ENCODE data around the gene KDM5B.
"Not testable (repeated sequence)": the region's sequence is repeated elsewhere in the genome, so short reads cannot be mapped to it uniquely, and the experiment has no call there.

The KDM5B gene

DNA sequence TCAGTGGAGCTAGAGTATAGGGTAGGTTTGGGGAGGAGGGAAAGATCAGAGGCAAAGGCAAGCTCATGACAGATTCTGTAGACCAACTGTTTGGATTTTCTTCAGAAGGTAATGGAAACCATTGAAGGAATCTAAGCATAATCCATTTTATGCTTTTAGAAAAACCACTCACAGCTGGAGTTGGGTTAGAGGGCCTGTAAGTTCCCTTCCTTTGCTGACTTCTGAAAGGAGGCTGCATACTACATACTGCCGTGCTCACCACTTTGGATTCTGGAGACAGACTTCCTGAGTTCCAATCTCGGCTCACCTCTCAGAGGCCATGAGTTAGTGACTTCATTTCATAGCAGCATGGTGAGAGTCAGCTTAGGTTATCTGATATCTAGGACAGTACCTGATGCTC, 91.6 kb downstream of the KDM5B start:
- TF ChIP-seq, protein P1, sequence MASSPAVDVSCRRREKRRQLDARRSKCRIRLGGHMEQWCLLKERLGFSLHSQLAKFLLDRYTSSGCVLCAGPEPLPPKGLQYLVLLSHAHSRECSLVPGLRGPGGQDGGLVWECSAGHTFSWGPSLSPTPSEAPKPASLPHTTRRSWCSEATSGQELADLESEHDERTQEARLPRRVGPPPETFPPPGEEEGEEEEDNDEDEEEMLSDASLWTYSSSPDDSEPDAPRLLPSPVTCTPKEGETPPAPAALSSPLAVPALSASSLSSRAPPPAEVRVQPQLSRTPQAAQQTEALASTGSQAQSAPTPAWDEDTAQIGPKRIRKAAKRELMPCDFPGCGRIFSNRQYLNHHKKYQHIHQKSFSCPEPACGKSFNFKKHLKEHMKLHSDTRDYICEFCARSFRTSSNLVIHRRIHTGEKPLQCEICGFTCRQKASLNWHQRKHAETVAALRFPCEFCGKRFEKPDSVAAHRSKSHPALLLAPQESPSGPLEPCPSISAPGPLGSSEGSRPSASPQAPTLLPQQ (tag by site-specific recombination; IDR thresholded peaks at IDR 0.05) = no peak
- TF ChIP-seq SP3 (tag by site-specific recombination; IDR thresholded peaks at IDR 0.05) (no peak), ZNF544 (tag by site-specific recombination; IDR thresholded peaks at IDR 0.05) (no peak), ZNF585B (tag by site-specific recombination; IDR thresholded peaks at IDR 0.05) (no peak), ZNF223 (tag by site-specific recombination; IDR thresholded peaks at IDR 0.05) (no peak)
- TF ChIP-seq, protein P2, sequence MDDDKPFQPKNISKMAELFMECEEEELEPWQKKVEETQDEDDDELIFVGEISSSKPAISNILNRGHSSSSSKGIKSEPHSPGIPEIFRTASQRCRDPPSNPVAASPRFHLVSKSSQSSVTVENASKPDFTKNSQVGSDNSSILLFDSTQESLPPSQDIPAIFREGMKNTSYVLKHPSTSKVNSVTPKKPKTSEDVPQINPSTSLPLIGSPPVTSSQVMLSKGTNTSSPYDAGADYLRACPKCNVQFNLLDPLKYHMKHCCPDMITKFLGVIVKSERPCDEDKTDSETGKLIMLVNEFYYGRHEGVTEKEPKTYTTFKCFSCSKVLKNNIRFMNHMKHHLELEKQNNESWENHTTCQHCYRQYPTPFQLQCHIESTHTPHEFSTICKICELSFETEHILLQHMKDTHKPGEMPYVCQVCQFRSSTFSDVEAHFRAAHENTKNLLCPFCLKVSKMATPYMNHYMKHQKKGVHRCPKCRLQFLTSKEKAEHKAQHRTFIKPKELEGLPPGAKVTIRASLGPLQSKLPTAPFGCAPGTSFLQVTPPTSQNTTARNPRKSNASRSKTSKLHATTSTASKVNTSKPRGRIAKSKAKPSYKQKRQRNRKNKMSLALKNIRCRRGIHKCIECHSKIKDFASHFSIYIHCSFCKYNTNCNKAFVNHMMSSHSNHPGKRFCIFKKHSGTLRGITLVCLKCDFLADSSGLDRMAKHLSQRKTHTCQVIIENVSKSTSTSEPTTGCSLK (tag by site-specific recombination; IDR thresholded peaks at IDR 0.05) = no peak
- POLR2A ChIA-PET = no interaction called here

DNA sequence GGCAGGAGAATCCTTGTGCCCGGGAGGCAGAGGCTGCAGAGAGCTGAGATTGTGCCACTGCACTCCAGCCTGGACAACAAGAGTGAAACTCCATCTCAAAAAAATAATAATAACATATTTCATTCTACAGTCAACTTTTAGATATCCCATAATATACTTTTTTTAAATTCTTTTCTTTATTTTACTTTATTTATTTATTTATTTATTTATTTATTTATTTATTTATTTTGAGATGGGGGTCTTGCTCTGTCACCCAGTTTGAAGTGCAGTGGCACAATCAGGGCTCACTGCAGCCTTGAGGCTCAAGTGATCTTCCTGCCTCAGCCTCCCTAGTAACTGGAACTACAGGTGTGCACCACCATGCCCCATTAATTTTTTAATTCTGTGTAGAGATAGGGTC, 94.0 kb downstream of the KDM5B start:
- H3K4me3 ChIP-seq (ENCODE audit: low read depth, low read length); H3K36me3 ChIP-seq (ENCODE audit: control insufficient read depth in 2 of 2, insufficient read depth in 1 of 2, low read length in 2 of 2); H3K4me1 ChIP-seq (ENCODE audit: control insufficient read depth, insufficient read depth, low read length); H3K9me3 ChIP-seq (ENCODE audit: control insufficient read depth, insufficient read depth, low read depth, low read length); H3K27ac ChIP-seq (ENCODE audit: extremely low read depth, low read depth, low read length): not testable (repeated sequence)
- POLR2A ChIA-PET = interaction anchor here (0.6 kb wide), 1 partner anchor 93 kb away, joined by 5 read pairs; no protein-coding TSS in a partner anchor
- CTCF ChIA-PET = interaction anchor here (0.9 to 1.6 kb wide), 4 partner anchors 43 to 553 kb away, joined by 3 to 5 read pairs (median 3); no protein-coding TSS in a partner anchor
- TF ChIP-seq ZNF629 (tag by site-specific recombination; IDR thresholded peaks at IDR 0.05) (peak; percentile 22; the same call in 1 of the 2 replicates), ZNF791 (tag by site-specific recombination; IDR thresholded peaks at IDR 0.05) (peak; percentile 54; the same call in 1 of the 2 replicates), ZNF341 (tag by site-specific recombination; IDR thresholded peaks at IDR 0.05; ENCODE audit: low read depth) (peak; percentile 27; the same call in 1 of the 2 replicates), ZBTB8A (tag by site-specific recombination; IDR thresholded peaks at IDR 0.05) (peak; percentile 74), ZNF433 (tag by site-specific recombination; IDR thresholded peaks at IDR 0.05; ENCODE audit: low read depth) (peak; percentile 82), ZNF555 (tag by site-specific recombination; conservative IDR thresholded peaks at IDR 0.05) (peak; percentile 83), ZNF560 (tag by site-specific recombination; IDR thresholded peaks at IDR 0.05; ENCODE audit: borderline replicate concordance) (peak; percentile 49; the same call in 1 of the 2 replicates), ZNF530 (tag by site-specific recombination; IDR thresholded peaks at IDR 0.05; ENCODE audit: low read depth) (0 out of 2 replicates have a peak, but pooled peaks have one; percentile 46), ZNF202 (tag by site-specific recombination; IDR thresholded peaks at IDR 0.05; ENCODE audit: borderline replicate concordance) (0 out of 2 replicates have a peak, but pooled peaks have one; percentile 49), ZNF394 (tag by site-specific recombination; IDR thresholded peaks at IDR 0.05; ENCODE audit: borderline replicate concordance) (peak; percentile 91), ZNF266 (tag by site-specific recombination; IDR thresholded peaks at IDR 0.05; ENCODE audit: low read depth) (peak; percentile 73), ZNF623 (tag by site-specific recombination; IDR thresholded peaks at IDR 0.05) (peak; percentile 72), ZNF404 (tag by site-specific recombination; IDR thresholded peaks at IDR 0.05) (0 out of 2 replicates have a peak, but pooled peaks have one; percentile 36), ZNF426 (tag by site-specific recombination; IDR thresholded peaks at IDR 0.05) (peak; percentile 78), ZNF140 (tag by site-specific recombination; IDR thresholded peaks at IDR 0.05) (peak; percentile 60; the same call in 1 of the 2 replicates), ZBTB1 (tag by site-specific recombination; IDR thresholded peaks at IDR 0.05) (0 out of 2 replicates have a peak, but pooled peaks have one; percentile 20), ZNF558 (tag by site-specific recombination; IDR thresholded peaks at IDR 0.05) (peak; percentile 60; the same call in 1 of the 2 replicates), GFI1B (tag by site-specific recombination; IDR thresholded peaks at IDR 0.05) (0 out of 2 replicates have a peak, but pooled peaks have one; percentile 37), ZNF654 (tag by site-specific recombination; IDR thresholded peaks at IDR 0.05; ENCODE audit: low read depth) (peak; percentile 32; the same call in 1 of the 2 replicates)
- TF ChIP-seq, protein P3, sequence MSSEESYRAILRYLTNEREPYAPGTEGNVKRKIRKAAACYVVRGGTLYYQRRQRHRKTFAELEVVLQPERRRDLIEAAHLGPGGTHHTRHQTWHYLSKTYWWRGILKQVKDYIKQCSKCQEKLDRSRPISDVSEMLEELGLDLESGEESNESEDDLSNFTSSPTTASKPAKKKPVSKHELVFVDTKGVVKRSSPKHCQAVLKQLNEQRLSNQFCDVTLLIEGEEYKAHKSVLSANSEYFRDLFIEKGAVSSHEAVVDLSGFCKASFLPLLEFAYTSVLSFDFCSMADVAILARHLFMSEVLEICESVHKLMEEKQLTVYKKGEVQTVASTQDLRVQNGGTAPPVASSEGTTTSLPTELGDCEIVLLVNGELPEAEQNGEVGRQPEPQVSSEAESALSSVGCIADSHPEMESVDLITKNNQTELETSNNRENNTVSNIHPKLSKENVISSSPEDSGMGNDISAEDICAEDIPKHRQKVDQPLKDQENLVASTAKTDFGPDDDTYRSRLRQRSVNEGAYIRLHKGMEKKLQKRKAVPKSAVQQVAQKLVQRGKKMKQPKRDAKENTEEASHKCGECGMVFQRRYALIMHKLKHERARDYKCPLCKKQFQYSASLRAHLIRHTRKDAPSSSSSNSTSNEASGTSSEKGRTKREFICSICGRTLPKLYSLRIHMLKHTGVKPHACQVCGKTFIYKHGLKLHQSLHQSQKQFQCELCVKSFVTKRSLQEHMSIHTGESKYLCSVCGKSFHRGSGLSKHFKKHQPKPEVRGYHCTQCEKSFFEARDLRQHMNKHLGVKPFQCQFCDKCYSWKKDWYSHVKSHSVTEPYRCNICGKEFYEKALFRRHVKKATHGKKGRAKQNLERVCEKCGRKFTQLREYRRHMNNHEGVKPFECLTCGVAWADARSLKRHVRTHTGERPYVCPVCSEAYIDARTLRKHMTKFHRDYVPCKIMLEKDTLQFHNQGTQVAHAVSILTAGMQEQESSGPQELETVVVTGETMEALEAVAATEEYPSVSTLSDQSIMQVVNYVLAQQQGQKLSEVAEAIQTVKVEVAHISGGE (tag by site-specific recombination; conservative IDR thresholded peaks at IDR 0.05; ENCODE audit: low read depth) = peak; percentile 78
- TF ChIP-seq, protein P4, sequence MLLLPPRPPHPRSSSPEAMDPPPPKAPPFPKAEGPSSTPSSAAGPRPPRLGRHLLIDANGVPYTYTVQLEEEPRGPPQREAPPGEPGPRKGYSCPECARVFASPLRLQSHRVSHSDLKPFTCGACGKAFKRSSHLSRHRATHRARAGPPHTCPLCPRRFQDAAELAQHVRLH (tag by site-specific recombination; IDR thresholded peaks at IDR 0.05) = 0 out of 2 replicates have a peak, but pooled peaks have one; percentile 63

More for the DNA sequence above, 91.6 kb downstream of the KDM5B start:
- no peaks in the 10 kb centered on the region for H3K36me3 ChIP-seq (ENCODE audit: control insufficient read depth in 2 of 2, insufficient read depth in 1 of 2, low read length in 2 of 2)
- no peak overlapping the region for H3K27ac ChIP-seq (ENCODE audit: extremely low read depth, low read depth, low read length)
- no peak overlapping the region for H3K4me3 ChIP-seq (ENCODE audit: low read depth, low read length)
- no peaks in the 10 kb centered on the region for H3K4me1 ChIP-seq (ENCODE audit: control insufficient read depth, insufficient read depth, low read length)
- CTCF ChIA-PET = interaction anchor here (0.5 to 2.2 kb wide), 10 partner anchors 9 to 527 kb away, joined by 3 to 10 read pairs (median 4); partner anchors contain the start of gene LGR6
- H3K9me3 ChIP-seq (ENCODE audit: control insufficient read depth, insufficient read depth, low read depth, low read length) = no peaks in the 10 kb centered on the region

All from HEK293 (cell line).